Sigmoid colon (tissue), 4 donors: ENCODE data around the gene SSC5D.

ENCODE experiments used
- EP300 ChIP-seq, 4 donors: sonication (generic); formaldehyde crosslinking; IDR thresholded peaks; one replicate each; pipeline ENCODE4 v1.6.1; 2017; ENCODE audit warnings: antibody characterized with exemption in 4 of 4
- POLR2A ChIP-seq, 2 donors: fragments of 450-650 bp; IDR thresholded peaks; one replicate each; pipeline ENCODE4 v1.6.1; 2016; ENCODE audit warnings: antibody characterized with exemption in 2 of 2, mild to moderate bottlenecking in 2 of 2, moderate library complexity in 2 of 2
- TF ChIP-seq, protein P1 (sequence below), 4 experiments: fragments of 450-650 bp in 3 of 4; fragments of 200-600 bp in 1 of 4; IDR thresholded peaks; one replicate each; pipeline ENCODE4 v1.5.1; 2016 to 2019; ENCODE audit warnings: antibody characterized with exemption in 4 of 4, mild to moderate bottlenecking in 3 of 4, moderate library complexity in 2 of 4

DNA sequence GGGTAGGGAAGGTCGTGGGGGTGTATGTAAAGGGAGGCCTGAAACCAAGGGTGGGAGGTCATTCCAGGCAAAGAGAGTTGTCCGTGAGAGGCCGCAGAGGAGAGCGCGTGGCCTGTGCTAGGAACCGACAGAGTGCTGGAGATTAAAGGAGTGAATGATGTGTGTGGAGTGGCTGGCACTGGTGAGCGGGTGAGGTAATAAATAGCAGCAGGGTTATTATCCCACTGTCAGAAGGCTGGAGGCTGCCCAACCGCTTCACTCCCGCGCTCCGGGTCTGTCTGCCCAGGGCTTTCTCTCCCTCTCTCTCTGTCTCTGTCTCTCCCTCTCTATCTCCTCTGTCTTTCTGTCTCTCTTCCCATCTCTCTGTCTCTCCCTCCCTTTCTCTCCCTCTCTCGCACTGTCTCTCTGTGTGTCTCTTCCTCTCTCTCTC, 75.0 kb downstream of the SSC5D start:
- TF ChIP-seq, protein P1, sequence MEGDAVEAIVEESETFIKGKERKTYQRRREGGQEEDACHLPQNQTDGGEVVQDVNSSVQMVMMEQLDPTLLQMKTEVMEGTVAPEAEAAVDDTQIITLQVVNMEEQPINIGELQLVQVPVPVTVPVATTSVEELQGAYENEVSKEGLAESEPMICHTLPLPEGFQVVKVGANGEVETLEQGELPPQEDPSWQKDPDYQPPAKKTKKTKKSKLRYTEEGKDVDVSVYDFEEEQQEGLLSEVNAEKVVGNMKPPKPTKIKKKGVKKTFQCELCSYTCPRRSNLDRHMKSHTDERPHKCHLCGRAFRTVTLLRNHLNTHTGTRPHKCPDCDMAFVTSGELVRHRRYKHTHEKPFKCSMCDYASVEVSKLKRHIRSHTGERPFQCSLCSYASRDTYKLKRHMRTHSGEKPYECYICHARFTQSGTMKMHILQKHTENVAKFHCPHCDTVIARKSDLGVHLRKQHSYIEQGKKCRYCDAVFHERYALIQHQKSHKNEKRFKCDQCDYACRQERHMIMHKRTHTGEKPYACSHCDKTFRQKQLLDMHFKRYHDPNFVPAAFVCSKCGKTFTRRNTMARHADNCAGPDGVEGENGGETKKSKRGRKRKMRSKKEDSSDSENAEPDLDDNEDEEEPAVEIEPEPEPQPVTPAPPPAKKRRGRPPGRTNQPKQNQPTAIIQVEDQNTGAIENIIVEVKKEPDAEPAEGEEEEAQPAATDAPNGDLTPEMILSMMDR (IDR thresholded peaks at IDR 0.05): no peak
- TF ChIP-seq POLR2A (IDR thresholded peaks at IDR 0.05) (no peak), EP300 (IDR thresholded peaks at IDR 0.05) (no peak)
